Neural crest cell (in vitro differentiated cells): ENCODE results near the gene GAK. TPM values are rescaled to one million over a fixed set of nuclear protein-coding genes. Genes with fewer than 3 reads are reported as not detected.

Experiments
- DNase-seq: peaks from one replicate; pipeline ENCODE4 v3.0.0; 2021; ENCODE audit warnings: low read depth, mixed read lengths, low spot score
- H3K27ac Mint-ChIP-seq: one replicate; pipeline ENCODE4 v1.8.0; 2021; ENCODE audit warnings: mild to moderate bottlenecking, mixed read lengths; ENCODE audit not compliant: unreplicated experiment
- H3K27me3 Mint-ChIP-seq: 2 replicates; pipeline ENCODE4 v1.8.0; 2021; ENCODE audit warnings: low read depth, mild to moderate bottlenecking, mixed read lengths
- H3K36me3 Mint-ChIP-seq: 2 replicates; pipeline ENCODE4 v1.8.0; 2021; ENCODE audit warnings: low read depth, mild to moderate bottlenecking, mixed read lengths
- H3K4me1 Mint-ChIP-seq: 2 replicates; pipeline ENCODE4 v1.8.0; 2021; ENCODE audit warnings: mixed read lengths
- H3K4me3 Mint-ChIP-seq: one replicate; pipeline ENCODE4 v1.8.0; 2021; ENCODE audit warnings: mild to moderate bottlenecking, mixed read lengths
- H3K9me3 Mint-ChIP-seq: 2 replicates; pipeline ENCODE4 v1.8.0; 2021; ENCODE audit warnings: mixed read lengths
- total RNA-seq: library from RNA; stranded (reverse); gene quantifications from 2 replicates; pipeline ENCODE4 v1.2.1, GENCODE V29; 2021
- TF ChIP-seq, protein P1 (sequence below): fragments of 200-600 bp; sonication (generic); conservative IDR thresholded peaks from 2 replicates; pipeline ENCODE4 v1.5.0; 2021; ENCODE audit warnings: antibody characterized with exemption, mild to moderate bottlenecking

Gene GAK
- total RNA-seq, 1 donor from 2014 or later, result 87.7 TPM

DNA sequence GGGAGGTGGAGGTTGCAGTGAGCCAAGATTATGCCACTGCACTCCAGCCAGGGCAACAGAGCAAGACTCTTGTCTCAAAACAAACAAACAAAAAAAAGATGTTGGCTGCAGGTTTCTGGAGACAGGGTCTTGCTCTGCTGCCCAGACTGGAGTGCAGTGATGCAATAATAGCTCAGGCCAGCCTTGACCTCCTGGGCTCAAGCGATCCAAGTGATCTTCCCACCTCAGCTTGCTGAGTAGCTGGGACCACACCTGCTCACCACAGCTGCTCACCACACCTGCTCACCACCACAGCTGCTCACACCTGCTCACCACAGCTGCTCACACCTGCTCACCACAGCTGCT lies 76.3 kb downstream of the GAK start:
- H3K27ac Mint-ChIP-seq, result no peak overlapping the region
- TF ChIP-seq, protein P1, sequence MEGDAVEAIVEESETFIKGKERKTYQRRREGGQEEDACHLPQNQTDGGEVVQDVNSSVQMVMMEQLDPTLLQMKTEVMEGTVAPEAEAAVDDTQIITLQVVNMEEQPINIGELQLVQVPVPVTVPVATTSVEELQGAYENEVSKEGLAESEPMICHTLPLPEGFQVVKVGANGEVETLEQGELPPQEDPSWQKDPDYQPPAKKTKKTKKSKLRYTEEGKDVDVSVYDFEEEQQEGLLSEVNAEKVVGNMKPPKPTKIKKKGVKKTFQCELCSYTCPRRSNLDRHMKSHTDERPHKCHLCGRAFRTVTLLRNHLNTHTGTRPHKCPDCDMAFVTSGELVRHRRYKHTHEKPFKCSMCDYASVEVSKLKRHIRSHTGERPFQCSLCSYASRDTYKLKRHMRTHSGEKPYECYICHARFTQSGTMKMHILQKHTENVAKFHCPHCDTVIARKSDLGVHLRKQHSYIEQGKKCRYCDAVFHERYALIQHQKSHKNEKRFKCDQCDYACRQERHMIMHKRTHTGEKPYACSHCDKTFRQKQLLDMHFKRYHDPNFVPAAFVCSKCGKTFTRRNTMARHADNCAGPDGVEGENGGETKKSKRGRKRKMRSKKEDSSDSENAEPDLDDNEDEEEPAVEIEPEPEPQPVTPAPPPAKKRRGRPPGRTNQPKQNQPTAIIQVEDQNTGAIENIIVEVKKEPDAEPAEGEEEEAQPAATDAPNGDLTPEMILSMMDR, result no peak
- no peaks in the 10 kb centered on the region for H3K9me3 Mint-ChIP-seq
- DNase-seq, result no peak
- H3K27me3 Mint-ChIP-seq, result no peaks in the 10 kb centered on the region
- H3K4me3 Mint-ChIP-seq, result no peak overlapping the region
- no peaks in the 10 kb centered on the region for H3K4me1 Mint-ChIP-seq
- H3K36me3 Mint-ChIP-seq, result peaks cover 18% of the 10 kb centered on the region

DNA sequence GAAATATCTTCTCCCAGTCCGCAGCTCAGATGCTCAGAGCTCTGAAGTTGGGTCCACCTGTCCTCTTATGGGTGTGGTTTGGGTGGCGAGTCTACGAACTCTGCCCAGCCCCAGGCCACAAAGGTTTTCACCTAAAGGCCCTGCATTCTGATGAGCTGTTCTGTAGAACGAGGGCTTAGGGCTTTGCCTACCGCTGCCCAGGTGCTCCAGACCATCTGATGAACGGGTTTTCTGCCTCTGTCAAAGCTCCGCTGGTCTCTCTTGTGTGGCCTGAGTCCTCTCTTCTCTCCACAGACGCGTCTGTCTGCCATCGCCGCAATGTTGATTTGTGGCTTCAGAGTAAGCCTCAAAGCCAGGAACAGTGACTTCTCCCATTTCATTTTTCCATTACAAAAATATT lies 77.8 kb downstream of the GAK start:
- H3K27ac Mint-ChIP-seq, result peak overlapping the region; percentile 35
- DNase-seq, result no peak
- TF ChIP-seq, protein P1, result no peak
- no peaks in the 10 kb centered on the region for H3K27me3 Mint-ChIP-seq
- H3K4me1 Mint-ChIP-seq, result no peaks in the 10 kb centered on the region
- H3K36me3 Mint-ChIP-seq, result peaks cover 16% of the 10 kb centered on the region
- H3K9me3 Mint-ChIP-seq, result no peaks in the 10 kb centered on the region
- no peak overlapping the region for H3K4me3 Mint-ChIP-seq

GRCh38 chr4:853416-853781 lies 78.7 kb downstream of the GAK start:
- Mint-ChIP-seq H3K4me3 (no peak overlapping the region), H3K27ac (peak overlapping the region; percentile 27), H3K27me3 (no peaks in the 10 kb centered on the region), H3K36me3 (peaks cover 16% of the 10 kb centered on the region), H3K9me3 (no peaks in the 10 kb centered on the region), H3K4me1 (no peaks in the 10 kb centered on the region)
- DNase-seq, result no peak
- TF ChIP-seq, protein P1, result no peak

DNA sequence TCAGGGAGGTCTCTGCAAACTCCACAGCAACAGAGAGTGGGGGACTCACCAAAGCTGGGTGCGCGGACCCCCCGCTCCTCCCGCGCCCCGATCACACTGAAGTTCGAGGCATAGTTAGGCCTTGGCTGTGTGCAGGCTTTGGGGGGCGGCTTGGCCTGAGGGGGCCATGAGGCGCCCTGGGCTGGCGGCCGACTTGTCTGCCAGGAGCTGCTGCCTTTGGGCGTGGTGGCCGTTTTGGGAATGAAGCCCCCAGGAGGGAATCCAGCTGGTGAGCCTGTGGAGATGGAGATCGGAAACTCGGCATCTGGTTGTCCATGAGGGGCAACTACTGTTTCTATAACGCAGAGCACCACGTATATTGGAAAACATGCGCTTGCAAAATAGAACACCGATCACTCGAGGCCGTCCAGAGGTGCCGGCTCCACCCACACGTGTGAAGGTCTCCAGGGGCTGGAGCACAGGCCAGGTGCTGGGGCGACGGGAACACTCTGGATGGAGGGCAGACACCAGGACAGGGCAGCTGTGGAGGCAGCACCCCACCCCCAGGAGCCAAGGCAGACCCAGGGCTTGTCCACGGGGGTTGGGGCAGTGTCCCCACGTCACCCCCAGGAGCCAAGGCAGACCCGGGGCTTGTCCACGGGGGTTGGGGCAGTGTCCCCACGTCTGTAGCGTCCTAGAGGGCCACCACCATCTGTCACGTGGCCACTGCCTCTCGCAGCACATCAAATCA lies 80.2 kb downstream of the GAK start:
- Mint-ChIP-seq H3K4me3 (no peak overlapping the region), H3K9me3 (no peaks in the 10 kb centered on the region), H3K4me1 (no peaks in the 10 kb centered on the region), H3K27ac (no peak overlapping the region), H3K27me3 (no peaks in the 10 kb centered on the region), H3K36me3 (peaks cover 13% of the 10 kb centered on the region)
- DNase-seq, result no peak
- TF ChIP-seq, protein P1, result no peak

DNA sequence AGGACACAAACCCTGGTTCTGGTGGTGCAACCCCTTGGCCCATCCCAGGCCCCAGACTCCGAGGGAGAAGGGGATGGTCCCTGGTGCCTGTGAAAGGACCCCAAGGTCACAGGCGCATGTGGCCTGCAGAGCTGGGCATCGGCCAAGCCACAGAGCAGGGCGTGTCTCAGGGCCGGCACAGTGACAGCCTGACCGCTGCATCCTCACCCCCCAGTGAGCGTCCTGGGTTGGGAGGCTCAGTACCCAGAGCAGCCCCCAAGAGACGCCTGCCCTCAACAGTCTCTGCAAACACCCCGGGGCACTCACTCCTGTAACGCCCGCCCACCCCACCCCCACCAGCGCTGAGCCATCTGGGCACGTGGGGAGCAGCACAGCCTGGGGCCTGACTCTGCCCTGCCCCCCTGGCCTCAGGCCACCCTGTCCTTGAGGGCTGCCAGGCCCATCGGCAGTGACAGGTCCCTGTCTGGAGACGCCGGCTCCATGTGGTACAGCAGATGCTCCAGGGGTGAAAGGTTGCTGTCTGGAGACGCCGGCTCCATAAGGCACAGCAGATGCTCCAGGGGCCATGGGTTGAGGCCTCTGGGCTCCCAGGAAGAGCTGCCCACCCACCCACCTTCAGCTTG lies 81.7 kb downstream of the GAK start:
- no peak overlapping the region for H3K27ac Mint-ChIP-seq
- no peak for DNase-seq
- no peaks in the 10 kb centered on the region for H3K9me3 Mint-ChIP-seq
- H3K4me3 Mint-ChIP-seq, result no peak overlapping the region
- H3K4me1 Mint-ChIP-seq, result peaks cover 6% of the 10 kb centered on the region
- H3K36me3 Mint-ChIP-seq, result peaks cover 5% of the 10 kb centered on the region
- TF ChIP-seq, protein P1, result no peak
- no peaks in the 10 kb centered on the region for H3K27me3 Mint-ChIP-seq
